Loucy (cell line): ENCODE measurements around the gene PRR36.

Source experiments
- H2AFZ ChIP-seq: fragments of 200-600 bp; sonication (generic); 2 replicates; pipeline ENCODE4 v1.6.0; 2016; ENCODE audit warnings: antibody characterized with exemption, mild to moderate bottlenecking, low read length, moderate library complexity
- H3F3A ChIP-seq: fragments of 200-600 bp; 2 replicates; pipeline ENCODE4 v1.6.0; 2016; ENCODE audit warnings: antibody characterized with exemption, low read depth, mild to moderate bottlenecking
- H3K27me3 ChIP-seq: fragments of 200-600 bp; sonication (generic); 2 replicates; pipeline ENCODE4 v1.6.1; 2014; ENCODE audit warnings: low read length, mild to moderate bottlenecking; ENCODE audit not compliant: insufficient read depth, poor library complexity, severe bottlenecking
- H3K36me3 ChIP-seq: fragments of 200-600 bp; sonication (generic); 2 replicates; pipeline ENCODE4 v1.6.1; 2016; ENCODE audit warnings: low read length; ENCODE audit not compliant: insufficient read depth
- H3K4me1 ChIP-seq: fragments of 200-600 bp; sonication (generic); 2 replicates; pipeline ENCODE4 v1.5.1; 2014; ENCODE audit warnings: low read length, mild to moderate bottlenecking; ENCODE audit not compliant: insufficient read depth, poor library complexity, severe bottlenecking
- H3K4me2 ChIP-seq: fragments of 200-600 bp; sonication (generic); 2 replicates; pipeline ENCODE4 v1.6.0; 2014; ENCODE audit warnings: antibody characterized with exemption, low read length, low read depth, mild to moderate bottlenecking; ENCODE audit not compliant: poor library complexity, severe bottlenecking
- H3K4me3 ChIP-seq: fragments of 200-600 bp; sonication (generic); 2 replicates; pipeline ENCODE4 v1.5.1; 2014; ENCODE audit warnings: low read length, mild to moderate bottlenecking, mixed read lengths; ENCODE audit not compliant: poor library complexity, severe bottlenecking
- H3K79me2 ChIP-seq: fragments of 200-600 bp; sonication (generic); 2 replicates; pipeline ENCODE4 v1.6.1; 2014; ENCODE audit warnings: low read length; ENCODE audit not compliant: insufficient read depth
- H3K9ac ChIP-seq: fragments of 200-600 bp; sonication (generic); 2 replicates; pipeline ENCODE4 v1.6.0; 2014; ENCODE audit warnings: mild to moderate bottlenecking, low read depth, low read length, moderate library complexity; ENCODE audit not compliant: poor library complexity, severe bottlenecking
- H3K9me2 ChIP-seq: fragments of 200-600 bp; sonication (generic); replicated peaks from 2 replicates; pipeline ENCODE4 v1.6.1; 2016; ENCODE audit warnings: low read depth, low read length, mixed read lengths
- H3K9me3 ChIP-seq: fragments of 200-600 bp; sonication (generic); 2 replicates; pipeline ENCODE4 v1.6.1; 2014; ENCODE audit warnings: mild to moderate bottlenecking, antibody characterized with exemption, low read length, low read depth; ENCODE audit not compliant: insufficient read depth
- H4K20me1 ChIP-seq: fragments of 200-600 bp; sonication (generic); 2 replicates; pipeline ENCODE4 v1.6.0; 2014; ENCODE audit warnings: antibody characterized with exemption, low read length, mild to moderate bottlenecking; ENCODE audit not compliant: insufficient read depth, poor library complexity, severe bottlenecking
- CTCF ChIP-seq: fragments of 200-600 bp; sonication (generic); conservative IDR thresholded peaks from 2 replicates; pipeline ENCODE4 v1.5.1; 2014; ENCODE audit warnings: mild to moderate bottlenecking, antibody characterized with exemption, low read length
- EZH2phosphoT487 ChIP-seq: fragments of 200-600 bp; IDR thresholded peaks from 2 replicates; pipeline ENCODE4 v1.6.1; 2018; ENCODE audit warnings: antibody characterized with exemption, mild to moderate bottlenecking, moderate library complexity, borderline replicate concordance

The PRR36 gene

DNA sequence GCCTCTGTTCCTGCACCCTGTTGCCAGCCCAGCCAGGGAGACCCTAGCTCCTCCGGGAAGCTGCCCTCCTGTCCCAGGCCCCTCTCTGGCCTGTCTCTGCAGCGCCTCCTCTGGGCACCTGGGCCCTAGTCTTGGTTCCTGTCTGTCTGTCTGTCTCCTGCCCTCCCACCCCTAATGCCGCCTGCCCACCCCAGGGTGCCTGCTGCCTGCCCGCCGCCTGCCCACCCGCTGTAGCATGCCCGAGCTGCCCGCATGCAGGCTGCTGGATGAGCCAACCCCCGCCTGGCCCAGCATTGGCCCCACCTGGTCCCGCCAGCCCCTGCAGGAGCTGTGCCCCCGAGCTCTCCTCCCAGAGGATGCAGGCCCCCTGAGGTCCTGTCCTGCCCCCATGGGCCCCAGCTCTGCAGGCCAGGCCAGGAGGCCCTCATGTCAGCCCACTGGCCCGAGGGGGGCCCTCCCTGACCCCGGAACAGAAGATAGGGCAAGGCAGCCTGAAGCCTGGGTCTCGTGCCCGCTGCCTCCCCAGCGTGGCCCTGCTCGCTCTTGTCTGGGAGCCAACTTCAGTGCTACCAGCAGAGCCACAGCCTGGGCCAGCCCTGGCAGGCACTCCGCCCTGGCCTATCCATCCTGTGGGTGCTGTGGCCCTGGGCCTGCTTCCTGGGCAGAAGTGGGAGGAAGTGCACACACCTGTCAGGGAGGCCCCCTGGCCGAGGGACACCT, 34.7 kb upstream of the PRR36 start:
- H3K79me2 ChIP-seq: peaks cover 46% of the 10 kb centered on the region
- no peaks in the 10 kb centered on the region for H3K9me2 ChIP-seq
- H3K4me2 ChIP-seq: peak overlapping the region; percentile 50
- H3K9ac ChIP-seq: no peak overlapping the region
- peaks cover 39% of the 10 kb centered on the region for H4K20me1 ChIP-seq
- no peaks in the 10 kb centered on the region for H3K27me3 ChIP-seq
- TF ChIP-seq EZH2phosphoT487 (no peak), CTCF (no peak)
- no peaks in the 10 kb centered on the region for H3K9me3 ChIP-seq
- peak overlapping the region; percentile 13 for H3K4me3 ChIP-seq
- H3K4me1 ChIP-seq: peaks cover 19% of the 10 kb centered on the region
- H3K36me3 ChIP-seq: peaks cover 20% of the 10 kb centered on the region; the same call in 1 of the 2 replicates
- H3F3A ChIP-seq: no peaks in the 10 kb centered on the region
- no peak overlapping the region for H2AFZ ChIP-seq

DNA sequence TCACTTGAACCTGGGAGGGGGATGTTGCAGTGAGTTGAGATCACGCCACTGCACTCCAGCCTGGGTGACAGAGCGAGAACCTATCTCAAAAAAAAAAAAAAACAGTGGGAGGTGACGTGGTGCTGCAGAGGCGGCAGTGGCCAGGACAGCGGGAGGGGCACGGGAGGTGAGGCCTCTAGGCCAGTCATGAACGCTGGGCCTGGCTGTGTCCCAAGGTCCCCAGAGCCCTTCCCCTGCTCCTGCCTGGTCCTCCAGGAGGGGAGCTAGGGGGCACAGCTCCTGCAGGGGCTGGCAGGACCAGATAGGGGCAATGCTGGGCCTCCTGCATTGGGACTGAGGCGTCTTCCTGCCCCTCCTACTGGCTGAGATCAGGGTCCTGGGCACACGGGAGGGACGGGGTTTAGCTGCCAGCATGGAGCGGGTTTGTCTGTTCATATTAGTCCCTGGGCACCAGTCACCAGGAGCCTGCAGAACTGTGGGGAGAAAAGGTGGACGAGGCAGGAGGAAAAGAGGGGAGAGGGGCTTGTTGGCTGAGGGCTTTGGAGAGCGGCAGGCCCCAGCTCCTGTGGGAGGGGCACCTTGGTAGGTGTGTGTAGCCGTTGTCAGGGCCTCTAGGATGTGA, 34.0 kb upstream of the PRR36 start:
- Histone ChIP-seq H3K4me2 (peak overlapping the region; percentile 50), H3K9me3 (no peaks in the 10 kb centered on the region), H3K36me3 (peaks cover 20% of the 10 kb centered on the region; the same call in 1 of the 2 replicates), H3K79me2 (peaks cover 46% of the 10 kb centered on the region), H4K20me1 (peaks cover 39% of the 10 kb centered on the region), H3F3A (no peaks in the 10 kb centered on the region), H3K4me1 (peaks cover 19% of the 10 kb centered on the region), H3K9ac (no peak overlapping the region), H3K9me2 (no peaks in the 10 kb centered on the region), H3K4me3 (peak overlapping the region; percentile 13), H2AFZ (no peak overlapping the region), H3K27me3 (no peaks in the 10 kb centered on the region)
- no peak for TF ChIP-seq EZH2phosphoT487
- no peak for TF ChIP-seq CTCF

GRCh38 chr19:7907544-7907943, 33.4 kb upstream of the PRR36 start:
- Histone ChIP-seq H3K9ac (no peak overlapping the region), H3K27me3 (no peaks in the 10 kb centered on the region), H3K79me2 (peaks cover 52% of the 10 kb centered on the region), H3K36me3 (peaks cover 16% of the 10 kb centered on the region; the same call in 1 of the 2 replicates), H3K9me2 (no peaks in the 10 kb centered on the region), H4K20me1 (peaks cover 39% of the 10 kb centered on the region), H2AFZ (no peak overlapping the region), H3K9me3 (no peaks in the 10 kb centered on the region), H3F3A (no peaks in the 10 kb centered on the region), H3K4me2 (peak overlapping the region; percentile 50), H3K4me1 (peaks cover 25% of the 10 kb centered on the region), H3K4me3 (no peak overlapping the region)
- TF ChIP-seq CTCF: no peak
- TF ChIP-seq EZH2phosphoT487: no peak
